VCaP (cell line): ENCODE data around the gene HPX.

Source experiments
- H3K27ac ChIP-seq: fragments of 450-650 bp; 2 replicates; pipeline ENCODE4 v1.5.1; 2017
- CTCF ChIP-seq: fragments of 450-650 bp; conservative IDR thresholded peaks from 2 replicates; pipeline ENCODE4 v1.5.1; 2017; ENCODE audit warnings: mild to moderate bottlenecking, moderate library complexity

Gene HPX

GRCh38 chr11:6448574-6448973, 7.8 kb upstream of the HPX start:
- no peak overlapping the region for H3K27ac ChIP-seq
- TF ChIP-seq CTCF = no peak

DNA sequence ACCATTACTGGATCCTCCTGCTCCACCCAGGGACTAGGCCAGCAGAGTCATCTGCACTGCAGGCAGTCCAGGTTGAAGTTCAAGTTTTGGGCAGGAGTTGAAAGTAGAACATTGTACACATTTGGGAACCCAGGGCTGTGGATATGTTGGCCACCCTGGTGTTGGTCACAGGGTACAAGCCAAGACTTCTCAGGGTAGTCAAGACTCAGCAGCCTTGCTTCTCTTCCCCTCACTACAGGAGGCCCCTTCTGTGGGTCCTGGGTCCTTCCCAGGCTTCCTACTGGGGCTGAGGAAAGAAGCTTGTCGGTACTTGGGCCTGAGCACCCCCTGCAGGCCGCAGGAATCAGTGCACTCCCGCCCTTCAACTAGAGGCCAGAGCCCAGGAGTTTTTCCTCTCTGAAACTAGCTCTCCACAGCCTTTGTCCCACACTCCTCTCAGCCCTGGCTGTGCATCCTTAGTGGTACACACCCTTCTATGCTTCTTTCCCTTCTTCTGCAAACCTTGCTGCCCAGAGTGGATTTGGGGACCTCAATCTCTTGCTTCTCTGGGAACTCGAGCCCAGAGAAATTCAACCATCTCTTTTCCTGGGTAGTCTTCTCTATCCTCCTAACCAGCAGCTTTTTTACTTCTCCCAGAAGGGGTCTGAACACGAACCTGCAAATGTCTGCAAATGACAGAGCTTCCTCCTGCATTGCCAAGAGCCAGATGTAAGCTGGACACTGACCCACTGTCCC, 2.6 kb upstream of the HPX start:
- H3K27ac ChIP-seq = no peak overlapping the region
- peak; percentile 73 for TF ChIP-seq CTCF

DNA sequence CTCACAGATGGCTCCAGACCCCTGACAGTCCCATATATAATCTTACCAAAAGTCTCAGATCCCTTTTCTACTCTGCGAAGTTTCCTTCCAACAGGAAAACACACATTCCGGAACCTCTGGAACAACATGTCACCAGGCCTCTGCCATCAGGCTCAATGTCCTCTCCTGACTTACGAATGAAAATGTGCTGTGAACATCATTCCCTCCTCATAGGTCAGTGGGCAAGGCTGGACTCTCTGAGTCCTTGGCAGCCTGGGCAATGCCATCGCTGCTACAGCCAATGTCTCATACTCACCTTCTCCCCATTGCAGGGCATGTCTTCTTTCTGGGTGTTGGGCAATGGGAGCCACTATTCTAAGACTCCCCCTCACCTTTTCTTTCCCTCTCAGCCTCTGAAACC, 1.7 kb upstream of the HPX start:
- TF ChIP-seq CTCF = no peak
- H3K27ac ChIP-seq = no peak overlapping the region

- peak; percentile 73 for TF ChIP-seq CTCF
- H3K27ac ChIP-seq = no peak overlapping the region
Observed at GRCh38 chr11:6438979-6439571, 1.7 kb downstream of the HPX start.

- no peak overlapping the region for H3K27ac ChIP-seq
- TF ChIP-seq CTCF = no peak
Observed at GRCh38 chr11:6437993-6438392, 2.8 kb downstream of the HPX start.

GRCh38 chr11:6437423-6437822, 3.4 kb downstream of the HPX start:
- no peak overlapping the region for H3K27ac ChIP-seq
- TF ChIP-seq CTCF = no peak

GRCh38 chr11:6433998-6434660, 6.7 kb downstream of the HPX start:
- no peak for TF ChIP-seq CTCF
- peak overlapping the region; percentile 46 for H3K27ac ChIP-seq
